Activated T-helper 1 cell treated with anti-CD3 and anti-CD28 coated beads, Interleukin-12 subunit alpha, Interleukin-12 subunit beta, Interleukin-2, Interleukin-4 antibody, amounts not matched to agents 30 ng/mL and 10 ng/mL and 1 ng/mL, durations not matched to agents 14 hours and 24 hours and 36 hours (primary cell): Measurements from ENCODE around the gene TXNDC15. TPM values are rescaled to one million over a fixed set of nuclear protein-coding genes. Genes with fewer than 3 reads are reported as not detected.
"Not testable (repeated sequence)": the region's sequence is repeated elsewhere in the genome, so short reads cannot be mapped to it uniquely, and the experiment has no call there.

ENCODE experiments used
- DNase-seq: peaks from one replicate; pipeline ENCODE4 v3.0.0; 2021; ENCODE audit warnings: low spot score
- H3K27ac Mint-ChIP-seq: one replicate; pipeline ENCODE4 v1.8.0; 2021; ENCODE audit warnings: mild to moderate bottlenecking, mixed read lengths
- H3K27me3 Mint-ChIP-seq: one replicate; pipeline ENCODE4 v1.8.0; 2022; ENCODE audit warnings: mild to moderate bottlenecking, moderate library complexity, mixed read lengths; ENCODE audit not compliant: insufficient read depth
- H3K36me3 Mint-ChIP-seq: one replicate; pipeline ENCODE4 v1.8.0; 2021; ENCODE audit warnings: low read depth, mixed read lengths
- H3K4me1 Mint-ChIP-seq: one replicate; pipeline ENCODE4 v1.8.0; 2021; ENCODE audit warnings: low read depth, mixed read lengths
- H3K4me3 Mint-ChIP-seq: one replicate; pipeline ENCODE4 v1.8.0; 2021; ENCODE audit warnings: mild to moderate bottlenecking, moderate library complexity, mixed read lengths
- H3K9me3 Mint-ChIP-seq: one replicate; pipeline ENCODE4 v1.8.0; 2021; ENCODE audit warnings: mixed read lengths
- intact Hi-C: fragments of 100-400 bp; cut with micrococcal nuclease; formaldehyde crosslinking; loops from one replicate; pipeline ENCODE4 v1.15.1; 2024
- total RNA-seq: library from RNA; stranded (reverse); gene quantifications from 2 replicates; pipeline ENCODE4 v1.2.3, GENCODE V29; 2022

TXNDC15 gene
- total RNA-seq, 1 donor from 2014 or later = 57.1 TPM

- intact Hi-C loops = loop anchor here (10.0 kb wide), 2 partner anchors 325 to 845 kb away; partner anchors contain the start of genes JADE2 and VDAC1
- not testable (repeated sequence) for H3K9me3 Mint-ChIP-seq, H3K27me3 Mint-ChIP-seq, DNase-seq, H3K27ac Mint-ChIP-seq, H3K4me3 Mint-ChIP-seq
- peaks cover 39% of the 10 kb centered on the region for H3K4me1 Mint-ChIP-seq
- peaks cover 24% of the 10 kb centered on the region for H3K36me3 Mint-ChIP-seq
Measured at GRCh38 chr5:134849434-134849933, 24.7 kb upstream of the TXNDC15 start.

- peak overlapping the region; percentile 26 for H3K27ac Mint-ChIP-seq
- peaks cover 40% of the 10 kb centered on the region for H3K4me1 Mint-ChIP-seq
- no peaks in the 10 kb centered on the region for H3K9me3 Mint-ChIP-seq
- no peaks in the 10 kb centered on the region for H3K27me3 Mint-ChIP-seq
- peaks cover 27% of the 10 kb centered on the region for H3K36me3 Mint-ChIP-seq
- DNase-seq = no peak
- no peak overlapping the region for H3K4me3 Mint-ChIP-seq
- intact Hi-C loops = no loop called here
Measured at GRCh38 chr5:134851307-134851923, 22.8 kb upstream of the TXNDC15 start.

- Mint-ChIP-seq H3K4me1 (peaks cover 26% of the 10 kb centered on the region), H3K36me3 (peaks cover 18% of the 10 kb centered on the region)
- intact Hi-C loops, H3K27ac Mint-ChIP-seq, H3K4me3 Mint-ChIP-seq, H3K27me3 Mint-ChIP-seq, DNase-seq, H3K9me3 Mint-ChIP-seq: not testable (repeated sequence)
Measured at GRCh38 chr5:134856465-134856864, 17.7 kb upstream of the TXNDC15 start.

GRCh38 chr5:134857401-134857800 lies 16.8 kb upstream of the TXNDC15 start:
- Mint-ChIP-seq H3K9me3 (no peaks in the 10 kb centered on the region), H3K27ac (no peak overlapping the region), H3K36me3 (peaks cover 16% of the 10 kb centered on the region), H3K4me3 (no peak overlapping the region), H3K4me1 (peaks cover 21% of the 10 kb centered on the region), H3K27me3 (no peaks in the 10 kb centered on the region)
- intact Hi-C loops = no loop called here
- DNase-seq = no peak

DNA sequence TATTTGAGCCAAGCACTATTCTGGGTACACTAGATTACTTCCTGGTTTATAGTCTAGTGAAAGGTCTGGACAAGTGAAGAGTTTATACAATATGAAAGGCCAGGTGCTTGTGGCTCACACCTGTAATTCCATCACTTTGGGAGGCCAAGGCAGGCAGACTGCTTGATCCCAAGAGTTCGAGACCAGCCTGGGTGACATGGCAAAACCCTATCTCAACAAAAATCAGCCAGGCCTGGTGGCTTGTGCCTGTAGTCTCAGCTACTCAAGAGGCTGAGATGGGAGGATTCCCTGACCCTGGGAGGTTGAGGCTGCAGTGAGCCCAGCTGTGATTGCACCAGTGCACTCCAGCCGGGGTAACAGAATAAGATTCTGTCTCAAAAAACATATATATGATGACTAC lies 9.5 kb upstream of the TXNDC15 start:
- Mint-ChIP-seq H3K27me3 (no peaks in the 10 kb centered on the region), H3K36me3 (peaks cover 8% of the 10 kb centered on the region), H3K27ac (no peak overlapping the region), H3K9me3 (no peaks in the 10 kb centered on the region), H3K4me1 (no peaks in the 10 kb centered on the region), H3K4me3 (no peak overlapping the region)
- no peak for DNase-seq
- intact Hi-C loops = no loop called here

- Mint-ChIP-seq H3K4me1 (peaks cover 38% of the 10 kb centered on the region), H3K4me3 (peak overlapping the region; percentile 100), H3K36me3 (peaks cover 25% of the 10 kb centered on the region), H3K9me3 (no peaks in the 10 kb centered on the region), H3K27ac (peak overlapping the region; percentile 98), H3K27me3 (no peaks in the 10 kb centered on the region)
- intact Hi-C loops = loop anchor here (10.0 kb wide), 1 partner anchor 649 kb away; the partner anchor contains the start of gene PPP2CA
- no peak for DNase-seq
Measured at GRCh38 chr5:134873494-134873893, 677 bp upstream of the TXNDC15 start.

GRCh38 chr5:134874831-134875655 lies 872 bp downstream of the TXNDC15 start:
- H3K4me1 Mint-ChIP-seq = peaks cover 52% of the 10 kb centered on the region
- DNase-seq = peak; percentile 40
- peak overlapping the region; percentile 98 for H3K27ac Mint-ChIP-seq
- peak overlapping the region; percentile 100 for H3K4me3 Mint-ChIP-seq
- no peaks in the 10 kb centered on the region for H3K9me3 Mint-ChIP-seq
- intact Hi-C loops = loop anchor here (1.0 to 10.0 kb wide), 6 partner anchors 30 to 650 kb away; partner anchors contain the start of genes C5orf24, CAMLG, DDX46 and PCBD2
- H3K36me3 Mint-ChIP-seq = peaks cover 28% of the 10 kb centered on the region
- H3K27me3 Mint-ChIP-seq = no peaks in the 10 kb centered on the region

GRCh38 chr5:134877159-134877558 lies 3.0 kb downstream of the TXNDC15 start:
- Mint-ChIP-seq H3K27ac (peak overlapping the region; percentile 69), H3K4me1 (peaks cover 54% of the 10 kb centered on the region), H3K27me3 (no peaks in the 10 kb centered on the region), H3K4me3 (peak overlapping the region; percentile 63), H3K36me3 (peaks cover 30% of the 10 kb centered on the region), H3K9me3 (no peaks in the 10 kb centered on the region)
- DNase-seq = no peak
- intact Hi-C loops = loop anchor here (10.0 kb wide), 1 partner anchor 652 kb away; the partner anchor contains the start of gene PPP2CA

GRCh38 chr5:134878403-134878802 lies 4.2 kb downstream of the TXNDC15 start:
- H3K27me3 Mint-ChIP-seq = no peaks in the 10 kb centered on the region
- H3K27ac Mint-ChIP-seq = no peak overlapping the region
- no peak for DNase-seq

DNA sequence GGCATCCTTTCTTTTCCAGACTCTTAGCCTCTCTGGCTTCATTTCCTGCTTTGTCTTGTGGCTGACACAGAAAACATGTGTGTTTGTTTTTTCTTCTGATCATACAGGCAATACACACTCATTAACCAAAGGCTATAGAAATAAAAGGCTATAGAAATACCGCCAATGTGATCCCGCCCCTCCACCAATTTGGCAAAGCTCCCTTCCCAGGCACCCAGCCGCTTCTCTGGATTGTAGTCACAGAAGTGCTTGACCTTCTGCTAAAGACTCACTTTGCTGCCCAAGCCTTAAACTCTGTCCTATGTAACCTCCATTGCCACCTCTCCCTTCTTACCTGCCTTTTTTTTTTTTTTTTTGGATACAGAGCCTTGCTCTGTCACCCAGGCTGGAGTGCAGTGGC lies 5.3 kb downstream of the TXNDC15 start:
- no peaks in the 10 kb centered on the region for H3K9me3 Mint-ChIP-seq
- intact Hi-C loops = loop anchor here (10.0 kb wide), 1 partner anchor 655 kb away; the partner anchor contains the start of gene PPP2CA
- peaks cover 42% of the 10 kb centered on the region for H3K4me1 Mint-ChIP-seq
- peaks cover 29% of the 10 kb centered on the region for H3K36me3 Mint-ChIP-seq
- H3K4me3 Mint-ChIP-seq = no peak overlapping the region
- H3K27ac Mint-ChIP-seq = no peak overlapping the region
- H3K27me3 Mint-ChIP-seq = no peaks in the 10 kb centered on the region
- no peak for DNase-seq

More at GRCh38 chr5:134878403-134878802, 4.2 kb downstream of the TXNDC15 start:
- H3K36me3 Mint-ChIP-seq = peaks cover 29% of the 10 kb centered on the region
- H3K4me3 Mint-ChIP-seq = no peak overlapping the region
- H3K9me3 Mint-ChIP-seq = no peaks in the 10 kb centered on the region
- peaks cover 45% of the 10 kb centered on the region for H3K4me1 Mint-ChIP-seq
- intact Hi-C loops = loop anchor here (10.0 kb wide), 1 partner anchor 654 kb away; the partner anchor contains the start of gene PPP2CA

GRCh38 chr5:134880937-134881336 lies 6.8 kb downstream of the TXNDC15 start:
- intact Hi-C loops, H3K4me3 Mint-ChIP-seq, DNase-seq, H3K27me3 Mint-ChIP-seq, H3K9me3 Mint-ChIP-seq: not testable (repeated sequence)
- Mint-ChIP-seq H3K4me1 (peaks cover 42% of the 10 kb centered on the region), H3K36me3 (peaks cover 22% of the 10 kb centered on the region), H3K27ac (peak overlapping the region; percentile 31)

GRCh38 chr5:134881711-134882110 lies 7.5 kb downstream of the TXNDC15 start:
- DNase-seq, H3K27me3 Mint-ChIP-seq, H3K4me3 Mint-ChIP-seq, H3K9me3 Mint-ChIP-seq, H3K27ac Mint-ChIP-seq, intact Hi-C loops: not testable (repeated sequence)
- H3K4me1 Mint-ChIP-seq = peaks cover 35% of the 10 kb centered on the region
- H3K36me3 Mint-ChIP-seq = peaks cover 16% of the 10 kb centered on the region
